ENCODE measurements around the gene CTSK. TPM values are rescaled to one million over a fixed set of nuclear protein-coding genes. Genes with fewer than 3 reads are reported as not detected.

CTSK gene
- total and polyA plus RNA-seq, 4 donors = 5.2 to 25.7 (median 14.3) TPM

DNA sequence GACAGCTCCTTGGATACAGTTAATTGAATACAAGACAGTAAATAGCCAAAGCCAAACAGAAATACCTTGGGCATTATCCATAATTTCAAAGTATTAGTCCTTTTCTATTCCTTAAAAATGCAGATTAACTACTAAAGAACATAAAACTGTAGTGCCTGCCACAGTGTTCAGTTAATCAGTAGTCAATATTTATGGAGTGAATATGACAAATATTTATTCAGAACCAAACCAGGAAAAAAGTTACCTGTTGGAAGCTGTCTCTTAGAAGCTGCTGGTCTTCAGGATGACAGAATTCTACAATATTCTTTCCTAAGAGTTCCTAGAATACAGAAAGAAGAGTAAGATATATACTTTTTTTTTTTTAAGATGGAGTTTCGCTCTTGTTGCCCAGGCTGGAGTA, 18.2 kb upstream of the CTSK start:
- no peaks in the 10 kb centered on the region for H3K4me1 ChIP-seq (ENCODE audit: control insufficient read depth in 5 of 5, insufficient read depth in 5 of 5, low read length in 5 of 5)
- ATAC-seq (ENCODE audit: insufficient read depth, low FRiP score) (no peak), DNase-seq (no peak)
- no peaks in the 10 kb centered on the region for H3K27me3 ChIP-seq (ENCODE audit: control insufficient read depth in 3 of 3, insufficient read depth in 3 of 3, low read length in 2 of 3)
- TF ChIP-seq, protein P1, sequence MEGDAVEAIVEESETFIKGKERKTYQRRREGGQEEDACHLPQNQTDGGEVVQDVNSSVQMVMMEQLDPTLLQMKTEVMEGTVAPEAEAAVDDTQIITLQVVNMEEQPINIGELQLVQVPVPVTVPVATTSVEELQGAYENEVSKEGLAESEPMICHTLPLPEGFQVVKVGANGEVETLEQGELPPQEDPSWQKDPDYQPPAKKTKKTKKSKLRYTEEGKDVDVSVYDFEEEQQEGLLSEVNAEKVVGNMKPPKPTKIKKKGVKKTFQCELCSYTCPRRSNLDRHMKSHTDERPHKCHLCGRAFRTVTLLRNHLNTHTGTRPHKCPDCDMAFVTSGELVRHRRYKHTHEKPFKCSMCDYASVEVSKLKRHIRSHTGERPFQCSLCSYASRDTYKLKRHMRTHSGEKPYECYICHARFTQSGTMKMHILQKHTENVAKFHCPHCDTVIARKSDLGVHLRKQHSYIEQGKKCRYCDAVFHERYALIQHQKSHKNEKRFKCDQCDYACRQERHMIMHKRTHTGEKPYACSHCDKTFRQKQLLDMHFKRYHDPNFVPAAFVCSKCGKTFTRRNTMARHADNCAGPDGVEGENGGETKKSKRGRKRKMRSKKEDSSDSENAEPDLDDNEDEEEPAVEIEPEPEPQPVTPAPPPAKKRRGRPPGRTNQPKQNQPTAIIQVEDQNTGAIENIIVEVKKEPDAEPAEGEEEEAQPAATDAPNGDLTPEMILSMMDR (IDR thresholded peaks at IDR 0.05; ENCODE audit: control extremely low read depth, extremely low read depth) = no peak
- peaks cover 19 to 43% (median 33%) of the 10 kb centered on the region in 4 donors for H3K36me3 ChIP-seq (ENCODE audit: control insufficient read depth in 4 of 4, insufficient read depth in 4 of 4, low read length in 4 of 4)
- no peak overlapping the region for H3K9ac ChIP-seq (ENCODE audit: insufficient read depth in 1 of 2, low read length in 2 of 2)
- no peak overlapping the region for H3K4me3 ChIP-seq
- 96% methylated on average over 1 of the region's 1 CpG for WGBS, 2 donors
- H3K27ac ChIP-seq (ENCODE audit: low read depth in 1 of 2, low read length in 1 of 2) = no peak overlapping the region
- no peaks in the 10 kb centered on the region for H3K9me3 ChIP-seq (ENCODE audit: control insufficient read depth in 4 of 4, insufficient read depth in 3 of 4, low read length in 3 of 4)

DNA sequence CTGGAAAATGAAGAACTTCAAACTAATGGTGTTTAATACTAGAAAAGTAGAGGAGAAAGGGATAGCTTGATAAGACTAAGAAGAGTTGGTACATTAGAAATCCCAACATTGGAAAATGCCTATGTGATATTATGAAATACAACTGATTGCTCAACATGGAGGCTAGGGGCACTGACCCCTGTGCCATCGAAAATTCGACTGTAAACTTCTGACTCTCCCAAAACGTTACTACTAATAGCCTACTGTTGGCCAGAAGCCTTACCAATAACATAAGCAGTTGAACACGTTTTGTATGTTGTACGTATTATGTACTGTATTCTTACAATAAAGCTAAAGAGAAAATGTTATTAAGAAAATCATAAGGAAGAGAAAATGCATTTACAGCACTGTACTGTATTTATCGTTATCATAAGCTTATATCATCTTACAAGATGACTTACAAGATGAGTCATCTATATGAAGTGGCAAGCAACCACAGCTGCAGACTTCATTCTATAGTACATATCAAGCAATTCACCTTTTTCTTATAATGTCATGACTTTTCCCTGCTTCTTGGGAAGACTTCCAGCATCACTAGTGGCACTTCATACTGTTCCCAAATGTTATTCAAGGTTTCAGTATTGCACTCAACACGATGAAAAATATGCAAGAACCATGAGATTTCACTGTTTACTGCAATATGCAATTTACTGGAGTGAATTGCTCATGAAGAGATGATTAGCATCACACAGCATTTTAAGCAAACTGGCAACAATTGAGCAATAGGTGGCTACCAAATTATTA, 12.9 kb upstream of the CTSK start:
- H3K4me3 ChIP-seq = no peak overlapping the region
- H3K36me3 ChIP-seq (ENCODE audit: control insufficient read depth in 4 of 4, insufficient read depth in 4 of 4, low read length in 4 of 4) = peaks cover 23 to 45% (median 45%) of the 10 kb centered on the region in 4 donors
- H3K9me3 ChIP-seq (ENCODE audit: control insufficient read depth in 4 of 4, insufficient read depth in 3 of 4, low read length in 3 of 4) = no peaks in the 10 kb centered on the region
- no peak for ATAC-seq (ENCODE audit: insufficient read depth, low FRiP score)
- TF ChIP-seq, protein P1 (IDR thresholded peaks at IDR 0.05; ENCODE audit: control extremely low read depth, extremely low read depth) = no peak
- WGBS, 2 donors = 64 to 72% methylated on average over 7 of the region's 7 CpGs
- no peak for DNase-seq
- no peaks in the 10 kb centered on the region for H3K4me1 ChIP-seq (ENCODE audit: control insufficient read depth in 5 of 5, insufficient read depth in 5 of 5, low read length in 5 of 5)
- H3K27me3 ChIP-seq (ENCODE audit: control insufficient read depth in 3 of 3, insufficient read depth in 3 of 3, low read length in 2 of 3) = no peaks in the 10 kb centered on the region
- H3K9ac ChIP-seq (ENCODE audit: insufficient read depth in 1 of 2, low read length in 2 of 2) = no peak overlapping the region
- H3K27ac ChIP-seq (ENCODE audit: low read depth in 1 of 2, low read length in 1 of 2) = no peak overlapping the region

DNA sequence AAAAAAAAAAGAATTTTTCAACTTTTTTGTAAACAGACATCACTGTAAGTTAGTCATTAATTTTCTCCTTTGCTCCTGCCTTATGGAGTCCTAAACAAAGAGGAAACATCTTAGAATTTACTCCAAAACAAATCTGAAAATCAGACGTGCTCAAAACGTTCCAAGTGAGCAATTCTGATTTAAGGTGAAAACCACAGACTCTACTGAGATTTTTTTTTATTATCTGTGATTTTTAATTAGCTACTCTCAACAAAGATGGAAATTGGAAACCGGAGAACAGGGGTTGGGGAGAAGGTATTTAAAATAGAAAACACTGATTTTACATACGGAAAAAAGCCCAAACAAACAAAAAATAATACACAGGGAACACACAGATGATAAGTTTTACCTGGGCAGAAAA, 7.8 kb upstream of the CTSK start:
- Histone ChIP-seq H3K9ac (ENCODE audit: insufficient read depth in 1 of 2, low read length in 2 of 2) (no peak overlapping the region), H3K4me3 (no peak overlapping the region), H3K36me3 (ENCODE audit: control insufficient read depth in 4 of 4, insufficient read depth in 4 of 4, low read length in 4 of 4) (peaks cover 31 to 54% (median 48%) of the 10 kb centered on the region in 4 donors), H3K27ac (ENCODE audit: low read depth in 1 of 2, low read length in 1 of 2) (no peak overlapping the region), H3K9me3 (ENCODE audit: control insufficient read depth in 4 of 4, insufficient read depth in 3 of 4, low read length in 3 of 4) (no peaks in the 10 kb centered on the region), H3K4me1 (ENCODE audit: control insufficient read depth in 5 of 5, insufficient read depth in 5 of 5, low read length in 5 of 5) (peaks cover 0 to 14% (median 0%) of the 10 kb centered on the region in 5 donors), H3K27me3 (ENCODE audit: control insufficient read depth in 3 of 3, insufficient read depth in 3 of 3, low read length in 2 of 3) (no peaks in the 10 kb centered on the region)
- WGBS, 2 donors = 73 to 87% methylated on average over 4 of the region's 4 CpGs
- TF ChIP-seq, protein P1 (IDR thresholded peaks at IDR 0.05; ENCODE audit: control extremely low read depth, extremely low read depth) = no peak
- no peak for ATAC-seq (ENCODE audit: insufficient read depth, low FRiP score)
- DNase-seq = no peak

All from lung (tissue), 12 donors.